ENCODE measurements around the gene PRR33.

The PRR33 gene

GRCh38 chr11:1926156-1927025 lies 34.7 kb upstream of the PRR33 start:
- no peaks in the 10 kb centered on the region for H3K27me3 ChIP-seq (replicated peaks; ENCODE audit: control insufficient read depth, insufficient read depth, low read length)
- no peak for DNase-seq (ENCODE audit: low read depth)
- peak overlapping the region; percentile 73 for H3K9ac ChIP-seq (ENCODE audit: low read length)
- no peak overlapping the region for H3K4me3 ChIP-seq (ENCODE audit: low read length)
- no peaks in the 10 kb centered on the region for H3K36me3 ChIP-seq (ENCODE audit: control insufficient read depth, insufficient read depth, low read length, severe bottlenecking)
- peaks cover 48% of the 10 kb centered on the region for H3K4me1 ChIP-seq (ENCODE audit: control insufficient read depth, insufficient read depth, low read length)
- no peaks in the 10 kb centered on the region for H3K9me3 ChIP-seq (ENCODE audit: control insufficient read depth, low read length)

- no peaks in the 10 kb centered on the region for H3K36me3 ChIP-seq (ENCODE audit: control insufficient read depth, insufficient read depth, low read length, severe bottlenecking)
- peaks cover 46% of the 10 kb centered on the region for H3K4me1 ChIP-seq (ENCODE audit: control insufficient read depth, insufficient read depth, low read length)
- H3K9ac ChIP-seq (ENCODE audit: low read length), result no peak overlapping the region
- no peak for DNase-seq (ENCODE audit: low read depth)
- H3K4me3 ChIP-seq (ENCODE audit: low read length), result no peak overlapping the region
- H3K27me3 ChIP-seq (replicated peaks; ENCODE audit: control insufficient read depth, insufficient read depth, low read length), result no peaks in the 10 kb centered on the region
- no peaks in the 10 kb centered on the region for H3K9me3 ChIP-seq (ENCODE audit: control insufficient read depth, low read length)
These were observed 33.9 kb upstream of the PRR33 start for GRCh38 chr11:1925373-1926155.

DNA sequence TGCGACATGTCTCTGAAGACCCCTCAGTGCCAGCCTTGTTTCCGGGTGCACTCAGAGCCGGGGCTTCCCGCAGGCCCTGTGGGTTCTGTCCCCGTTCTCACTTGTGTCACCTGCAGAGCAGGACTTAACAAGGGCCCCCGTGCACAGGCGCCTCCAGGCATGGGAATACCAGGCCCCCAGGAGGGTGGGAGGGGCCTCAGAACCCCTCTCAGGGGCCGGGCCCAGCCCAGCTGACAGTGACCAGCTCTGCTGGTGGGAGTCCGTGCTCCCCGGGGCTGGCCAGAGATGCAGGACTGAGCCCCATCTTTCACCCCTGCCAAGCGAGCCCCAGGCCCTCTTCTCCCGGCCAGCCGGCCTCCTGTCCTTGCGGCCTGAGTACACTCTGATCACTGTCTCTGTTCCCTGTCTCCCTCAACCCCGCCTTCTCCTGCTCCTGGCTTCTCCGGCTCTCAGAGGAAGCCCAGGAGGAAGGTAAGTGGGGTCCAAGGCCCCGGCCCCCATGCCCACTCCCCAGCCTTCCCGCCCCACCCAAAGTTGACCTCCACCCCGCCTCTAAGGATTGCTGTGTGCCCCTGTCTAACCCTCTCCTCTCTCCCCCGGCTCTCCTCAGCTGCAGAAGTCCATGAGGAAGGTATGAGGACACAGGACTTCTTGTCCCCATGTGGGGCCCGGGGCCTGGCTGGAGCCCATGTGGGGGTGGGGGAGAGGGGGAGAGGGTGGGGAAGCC lies 33.1 kb upstream of the PRR33 start:
- Histone ChIP-seq H3K4me3 (ENCODE audit: low read length) (no peak overlapping the region), H3K9ac (ENCODE audit: low read length) (no peak overlapping the region), H3K36me3 (ENCODE audit: control insufficient read depth, insufficient read depth, low read length, severe bottlenecking) (no peaks in the 10 kb centered on the region), H3K27me3 (replicated peaks; ENCODE audit: control insufficient read depth, insufficient read depth, low read length) (no peaks in the 10 kb centered on the region), H3K9me3 (ENCODE audit: control insufficient read depth, low read length) (no peaks in the 10 kb centered on the region), H3K4me1 (ENCODE audit: control insufficient read depth, insufficient read depth, low read length) (peaks cover 39% of the 10 kb centered on the region)
- DNase-seq (ENCODE audit: low read depth), result no peak

DNA sequence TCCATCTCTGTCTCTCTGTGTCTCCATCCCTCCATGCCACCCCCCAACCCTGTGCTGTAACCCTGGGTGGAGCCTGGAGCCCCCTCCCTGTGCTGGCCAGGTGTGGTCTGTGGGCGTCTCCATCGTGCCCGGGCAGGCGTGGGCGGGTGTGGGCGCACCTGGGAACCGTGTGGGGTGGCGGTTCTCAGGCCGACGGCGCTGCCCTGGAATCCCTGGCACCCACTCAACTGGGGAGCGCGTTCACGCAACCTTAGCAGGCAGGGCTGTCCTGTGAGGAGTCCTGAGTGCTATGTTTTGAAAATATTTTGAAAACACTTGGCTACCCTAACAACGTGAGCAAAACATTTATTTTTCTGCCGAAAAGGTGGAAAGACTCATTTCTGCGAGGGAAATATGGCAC lies 32.5 kb upstream of the PRR33 start:
- Histone ChIP-seq H3K27me3 (replicated peaks; ENCODE audit: control insufficient read depth, insufficient read depth, low read length) (no peaks in the 10 kb centered on the region), H3K36me3 (ENCODE audit: control insufficient read depth, insufficient read depth, low read length, severe bottlenecking) (no peaks in the 10 kb centered on the region), H3K9me3 (ENCODE audit: control insufficient read depth, low read length) (no peaks in the 10 kb centered on the region), H3K4me1 (ENCODE audit: control insufficient read depth, insufficient read depth, low read length) (peaks cover 36% of the 10 kb centered on the region), H3K9ac (ENCODE audit: low read length) (no peak overlapping the region), H3K4me3 (ENCODE audit: low read length) (no peak overlapping the region)
- no peak for DNase-seq (ENCODE audit: low read depth)

- peaks cover 36% of the 10 kb centered on the region for H3K4me1 ChIP-seq (ENCODE audit: control insufficient read depth, insufficient read depth, low read length)
- no peaks in the 10 kb centered on the region for H3K36me3 ChIP-seq (ENCODE audit: control insufficient read depth, insufficient read depth, low read length, severe bottlenecking)
- no peak overlapping the region for H3K4me3 ChIP-seq (ENCODE audit: low read length)
- no peak for DNase-seq (ENCODE audit: low read depth)
- peak overlapping the region; percentile 40 for H3K9ac ChIP-seq (ENCODE audit: low read length)
- H3K27me3 ChIP-seq (replicated peaks; ENCODE audit: control insufficient read depth, insufficient read depth, low read length), result no peaks in the 10 kb centered on the region
- H3K9me3 ChIP-seq (ENCODE audit: control insufficient read depth, low read length), result no peaks in the 10 kb centered on the region
These were observed 31.7 kb upstream of the PRR33 start for GRCh38 chr11:1923201-1923956.

GRCh38 chr11:1922481-1923081 lies 30.9 kb upstream of the PRR33 start:
- peaks cover 29% of the 10 kb centered on the region for H3K4me1 ChIP-seq (ENCODE audit: control insufficient read depth, insufficient read depth, low read length)
- no peak for DNase-seq (ENCODE audit: low read depth)
- no peaks in the 10 kb centered on the region for H3K36me3 ChIP-seq (ENCODE audit: control insufficient read depth, insufficient read depth, low read length, severe bottlenecking)
- peak overlapping the region; percentile 71 for H3K9ac ChIP-seq (ENCODE audit: low read length)
- H3K4me3 ChIP-seq (ENCODE audit: low read length), result no peak overlapping the region
- H3K9me3 ChIP-seq (ENCODE audit: control insufficient read depth, low read length), result no peaks in the 10 kb centered on the region
- no peaks in the 10 kb centered on the region for H3K27me3 ChIP-seq (replicated peaks; ENCODE audit: control insufficient read depth, insufficient read depth, low read length)

DNA sequence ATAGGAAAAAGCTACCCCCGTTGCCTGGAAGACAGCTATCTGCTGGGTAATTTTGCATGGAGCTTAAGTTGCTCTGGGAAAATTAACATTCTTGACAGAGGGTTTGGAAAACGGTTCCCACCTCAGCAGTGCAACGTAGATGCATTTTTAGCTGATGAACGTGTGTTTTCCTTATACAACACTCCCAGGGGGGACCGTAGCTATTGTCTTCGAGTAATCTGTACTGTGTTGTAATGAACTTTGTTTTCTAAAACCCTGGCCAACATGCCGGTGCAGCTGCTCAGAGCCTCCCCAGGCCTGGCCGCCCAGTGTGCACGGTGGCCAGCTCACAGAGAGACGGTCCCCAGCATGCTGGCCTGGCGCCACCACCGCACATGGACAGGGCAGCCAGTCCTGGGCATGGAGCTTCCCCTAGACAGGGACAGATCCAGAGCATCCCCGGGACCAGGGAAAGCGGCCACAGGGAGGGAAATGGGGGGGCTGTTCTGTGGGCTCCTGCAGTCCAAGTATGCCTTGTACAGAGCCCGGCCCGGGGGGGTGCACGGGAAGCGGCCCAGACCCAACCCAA lies 30.0 kb upstream of the PRR33 start:
- Histone ChIP-seq H3K9me3 (ENCODE audit: control insufficient read depth, low read length) (no peaks in the 10 kb centered on the region), H3K36me3 (ENCODE audit: control insufficient read depth, insufficient read depth, low read length, severe bottlenecking) (no peaks in the 10 kb centered on the region), H3K27me3 (replicated peaks; ENCODE audit: control insufficient read depth, insufficient read depth, low read length) (no peaks in the 10 kb centered on the region), H3K4me1 (ENCODE audit: control insufficient read depth, insufficient read depth, low read length) (peaks cover 20% of the 10 kb centered on the region), H3K9ac (ENCODE audit: low read length) (peak overlapping the region; percentile 71), H3K4me3 (ENCODE audit: low read length) (no peak overlapping the region)
- peak; percentile 42 for DNase-seq (ENCODE audit: low read depth)

- Histone ChIP-seq H3K36me3 (ENCODE audit: control insufficient read depth, insufficient read depth, low read length, severe bottlenecking) (no peaks in the 10 kb centered on the region), H3K4me1 (ENCODE audit: control insufficient read depth, insufficient read depth, low read length) (peaks cover 20% of the 10 kb centered on the region), H3K4me3 (ENCODE audit: low read length) (no peak overlapping the region), H3K9ac (ENCODE audit: low read length) (peak overlapping the region; percentile 71), H3K9me3 (ENCODE audit: control insufficient read depth, low read length) (no peaks in the 10 kb centered on the region), H3K27me3 (replicated peaks; ENCODE audit: control insufficient read depth, insufficient read depth, low read length) (no peaks in the 10 kb centered on the region)
- no peak for DNase-seq (ENCODE audit: low read depth)
These were observed 29.3 kb upstream of the PRR33 start for GRCh38 chr11:1920909-1921573.

- peaks cover 20% of the 10 kb centered on the region for H3K4me1 ChIP-seq (ENCODE audit: control insufficient read depth, insufficient read depth, low read length)
- no peak overlapping the region for H3K9ac ChIP-seq (ENCODE audit: low read length)
- no peak for DNase-seq (ENCODE audit: low read depth)
- no peaks in the 10 kb centered on the region for H3K27me3 ChIP-seq (replicated peaks; ENCODE audit: control insufficient read depth, insufficient read depth, low read length)
- H3K9me3 ChIP-seq (ENCODE audit: control insufficient read depth, low read length), result no peaks in the 10 kb centered on the region
- no peak overlapping the region for H3K4me3 ChIP-seq (ENCODE audit: low read length)
- H3K36me3 ChIP-seq (ENCODE audit: control insufficient read depth, insufficient read depth, low read length, severe bottlenecking), result no peaks in the 10 kb centered on the region
These were observed 28.6 kb upstream of the PRR33 start for GRCh38 chr11:1920128-1920908.
